DND-41 (cell line): ENCODE data around the gene SYDE2.

Source experiments
- ATAC-seq: fragments of 200-7000 bp; cut with Tn5 transposase; 3 replicates; pipeline ENCODE4 v1.9.1; 2021; ENCODE audit warnings: low read depth; ENCODE audit not compliant: insufficient read depth
- DNase-seq: peaks from one replicate; pipeline ENCODE4 v3.0.0-alpha.2; 2020
- H2AFZ ChIP-seq: 2 replicates; pipeline ENCODE4 v1.6.0; 2012; ENCODE audit warnings: low read depth, low read length
- H3K27ac ChIP-seq: 2 replicates; pipeline ENCODE4 v1.5.1; 2012; ENCODE audit warnings: low read length, inconsistent platforms
- H3K27me3 ChIP-seq: fragments of 200-600 bp; sonication (generic); 2 replicates; pipeline ENCODE4 v1.6.0; 2012; ENCODE audit warnings: low read length, mild to moderate bottlenecking, inconsistent platforms; ENCODE audit not compliant: insufficient read depth, poor library complexity
- H3K36me3 ChIP-seq: 2 replicates; pipeline ENCODE4 v1.5.1; 2012; ENCODE audit warnings: low read length, inconsistent platforms; ENCODE audit not compliant: insufficient read depth
- H3K4me1 ChIP-seq: 2 replicates; pipeline ENCODE4 v1.5.1; 2012; ENCODE audit warnings: mild to moderate bottlenecking, low read length; ENCODE audit not compliant: insufficient read depth
- H3K4me2 ChIP-seq: 2 replicates; pipeline ENCODE4 v1.6.0; 2012; ENCODE audit warnings: mild to moderate bottlenecking, moderate library complexity, low read length, inconsistent platforms; ENCODE audit not compliant: insufficient read depth
- H3K4me3 ChIP-seq, 2 experiments: fragments of 200-600 bp in 1 of 2; shearing (Covaris generic) in 1 of 2; 2 replicates each; pipeline ENCODE4 v1.5.1; 2012 to 2016; ENCODE audit warnings: inconsistent platforms in 2 of 2, low read length in 2 of 2, mild to moderate bottlenecking in 2 of 2, low read depth in 1 of 2, moderate library complexity in 1 of 2
- H3K79me2 ChIP-seq: 2 replicates; pipeline ENCODE4 v1.6.0; 2012; ENCODE audit warnings: low read length, inconsistent platforms; ENCODE audit not compliant: insufficient read depth
- H3K9ac ChIP-seq: 2 replicates; pipeline ENCODE4 v1.6.0; 2012; ENCODE audit warnings: low read depth, mild to moderate bottlenecking, inconsistent platforms, low read length, moderate library complexity
- H3K9me3 ChIP-seq: 2 replicates; pipeline ENCODE4 v1.5.1; 2012; ENCODE audit warnings: low read length, moderate library complexity, mild to moderate bottlenecking, inconsistent platforms; ENCODE audit not compliant: insufficient read depth, severe bottlenecking
- H4K20me1 ChIP-seq: 2 replicates; pipeline ENCODE4 v1.6.0; 2012; ENCODE audit warnings: low read length; ENCODE audit not compliant: insufficient read depth
- CTCF ChIP-seq: IDR thresholded peaks from 2 replicates; pipeline ENCODE4 v1.5.1; 2012; ENCODE audit warnings: borderline replicate concordance, low read length, moderate library complexity, mild to moderate bottlenecking; ENCODE audit not compliant: poor library complexity, severe bottlenecking; ENCODE audit errors: extremely low read depth
- EZH2 ChIP-seq: IDR thresholded peaks from 3 replicates; pipeline ENCODE4 v1.6.1; 2012; ENCODE audit warnings: borderline replicate concordance, low read depth, mild to moderate bottlenecking, moderate library complexity, low read length, inconsistent platforms; ENCODE audit not compliant: severe bottlenecking

Gene SYDE2

GRCh38 chr1:85128316-85128715 lies 72.5 kb downstream of the SYDE2 start:
- Histone ChIP-seq H3K4me2 (no peak overlapping the region), H3K9ac (no peak overlapping the region), H3K36me3 (no peaks in the 10 kb centered on the region), H3K27ac (no peak overlapping the region), H3K79me2 (no peaks in the 10 kb centered on the region), H3K9me3 (no peaks in the 10 kb centered on the region), H3K27me3 (no peaks in the 10 kb centered on the region), H2AFZ (no peak overlapping the region), H3K4me3 (no peak overlapping the region), H3K4me1 (no peaks in the 10 kb centered on the region), H4K20me1 (no peaks in the 10 kb centered on the region)
- TF ChIP-seq CTCF (no peak), EZH2 (no peak)
- no peak for DNase-seq
- ATAC-seq, result no peak

- no peak for ATAC-seq
- Histone ChIP-seq H3K27ac (no peak overlapping the region), H3K9me3 (no peaks in the 10 kb centered on the region), H3K4me1 (no peaks in the 10 kb centered on the region), H3K36me3 (no peaks in the 10 kb centered on the region), H3K4me2 (no peak overlapping the region), H3K4me3 (no peak overlapping the region), H3K79me2 (no peaks in the 10 kb centered on the region), H4K20me1 (no peaks in the 10 kb centered on the region), H3K9ac (no peak overlapping the region), H2AFZ (no peak overlapping the region), H3K27me3 (no peaks in the 10 kb centered on the region)
- TF ChIP-seq CTCF (no peak), EZH2 (no peak)
- DNase-seq, result no peak
These were observed 74.9 kb downstream of the SYDE2 start for GRCh38 chr1:85125891-85126290.

- ATAC-seq, result no peak
- no peak overlapping the region for H2AFZ ChIP-seq
- no peak overlapping the region for H3K4me3 ChIP-seq
- TF ChIP-seq CTCF (no peak), EZH2 (no peak)
- H3K4me1 ChIP-seq, result no peaks in the 10 kb centered on the region
- no peak overlapping the region for H3K27ac ChIP-seq
- no peaks in the 10 kb centered on the region for H3K9me3 ChIP-seq
- H3K79me2 ChIP-seq, result no peaks in the 10 kb centered on the region
- no peak overlapping the region for H3K9ac ChIP-seq
- no peaks in the 10 kb centered on the region for H3K36me3 ChIP-seq
- H3K4me2 ChIP-seq, result no peak overlapping the region
- no peak for DNase-seq
- no peaks in the 10 kb centered on the region for H4K20me1 ChIP-seq
- H3K27me3 ChIP-seq, result no peaks in the 10 kb centered on the region
These were observed 76.7 kb downstream of the SYDE2 start for GRCh38 chr1:85124091-85124490.

GRCh38 chr1:85122169-85122568 lies 78.6 kb downstream of the SYDE2 start:
- no peak overlapping the region for H2AFZ ChIP-seq
- H3K27ac ChIP-seq, result no peak overlapping the region
- H3K9ac ChIP-seq, result no peak overlapping the region
- DNase-seq, result no peak
- H3K27me3 ChIP-seq, result no peaks in the 10 kb centered on the region
- no peaks in the 10 kb centered on the region for H3K4me1 ChIP-seq
- TF ChIP-seq CTCF (no peak), EZH2 (no peak)
- no peak for ATAC-seq
- no peaks in the 10 kb centered on the region for H3K36me3 ChIP-seq
- H3K4me3 ChIP-seq, result no peak overlapping the region
- no peak overlapping the region for H3K4me2 ChIP-seq
- H3K79me2 ChIP-seq, result no peaks in the 10 kb centered on the region
- no peaks in the 10 kb centered on the region for H4K20me1 ChIP-seq
- H3K9me3 ChIP-seq, result no peaks in the 10 kb centered on the region
